LoVo (cell line): ENCODE data around the gene SH3PXD2A.
A peak's percentile ranks its signal among the peaks of the same experiment; 100 is the strongest.
"Not testable (repeated sequence)": the region's sequence is repeated elsewhere in the genome, so short reads cannot be mapped to it uniquely, and the experiment has no call there.

Experiments used
- DNase-seq: peaks from one replicate; pipeline ENCODE4 v3.0.0-alpha.2; 2016; ENCODE audit warnings: low spot score

SH3PXD2A gene

DNA sequence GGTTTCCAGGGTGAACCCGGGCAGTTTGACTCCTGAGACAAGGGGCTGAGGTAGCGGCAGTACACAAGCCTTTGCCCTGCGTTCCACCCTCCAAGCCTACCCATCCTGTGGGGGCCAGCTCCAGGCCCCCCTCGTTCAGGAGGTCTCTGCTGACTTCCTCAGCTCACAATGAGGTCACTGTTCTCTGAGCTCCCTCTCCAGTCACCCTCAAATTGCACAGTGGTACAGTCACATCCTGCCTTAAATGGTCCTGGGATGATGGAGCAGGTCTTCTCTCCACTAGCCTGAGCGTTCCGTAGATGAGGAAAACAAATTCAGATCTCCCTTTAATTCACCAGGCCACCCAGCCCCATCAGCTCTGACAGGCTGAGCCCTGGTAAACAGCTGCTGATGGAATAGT is 90.2 kb downstream of the SH3PXD2A start:
- DNase-seq: no peak

DNA sequence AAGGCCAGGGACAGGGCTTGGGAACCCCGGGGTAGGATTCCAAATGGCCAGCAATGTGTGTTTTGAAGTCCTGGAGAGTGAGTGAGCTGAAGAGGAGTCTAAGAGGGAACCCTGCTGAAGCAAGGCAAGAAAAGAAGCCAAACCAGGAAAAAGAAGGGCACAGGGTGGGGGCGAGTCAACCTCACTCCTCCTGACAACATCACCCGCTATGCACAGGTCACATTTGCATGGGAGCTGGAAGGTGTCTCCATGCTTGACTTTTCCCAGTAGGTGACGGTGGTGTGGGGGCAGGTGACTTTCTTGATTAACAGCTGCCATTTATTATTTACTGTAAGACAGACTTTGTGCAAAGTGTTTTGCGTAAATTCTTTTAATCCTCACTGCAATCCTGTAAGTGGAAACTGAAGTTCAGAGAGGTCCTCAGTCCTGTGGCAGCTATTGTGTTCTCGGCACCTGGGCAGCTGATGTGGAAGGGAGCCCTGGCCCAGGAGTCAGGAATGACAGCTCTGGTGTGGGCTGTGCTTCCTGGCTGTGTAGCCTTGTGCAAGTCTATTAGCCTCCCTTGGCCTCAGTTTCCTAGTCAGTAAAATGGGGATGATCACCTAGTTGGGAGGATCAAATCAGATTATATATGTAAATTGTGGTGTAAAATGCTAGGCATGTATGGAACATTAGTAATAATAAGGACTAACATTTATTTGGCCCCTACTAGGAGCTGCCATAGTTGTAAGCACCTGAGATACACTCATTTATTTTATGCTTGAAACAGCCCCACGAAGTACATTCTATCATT is 90.9 kb downstream of the SH3PXD2A start:
- no peak for DNase-seq

- no peak for DNase-seq
Measured at GRCh38 chr10:103763374-103764202, 91.8 kb downstream of the SH3PXD2A start.

- no peak for DNase-seq
Measured at GRCh38 chr10:103762916-103763315, 92.5 kb downstream of the SH3PXD2A start.

GRCh38 chr10:103762162-103762561 is 93.2 kb downstream of the SH3PXD2A start:
- no peak for DNase-seq

DNA sequence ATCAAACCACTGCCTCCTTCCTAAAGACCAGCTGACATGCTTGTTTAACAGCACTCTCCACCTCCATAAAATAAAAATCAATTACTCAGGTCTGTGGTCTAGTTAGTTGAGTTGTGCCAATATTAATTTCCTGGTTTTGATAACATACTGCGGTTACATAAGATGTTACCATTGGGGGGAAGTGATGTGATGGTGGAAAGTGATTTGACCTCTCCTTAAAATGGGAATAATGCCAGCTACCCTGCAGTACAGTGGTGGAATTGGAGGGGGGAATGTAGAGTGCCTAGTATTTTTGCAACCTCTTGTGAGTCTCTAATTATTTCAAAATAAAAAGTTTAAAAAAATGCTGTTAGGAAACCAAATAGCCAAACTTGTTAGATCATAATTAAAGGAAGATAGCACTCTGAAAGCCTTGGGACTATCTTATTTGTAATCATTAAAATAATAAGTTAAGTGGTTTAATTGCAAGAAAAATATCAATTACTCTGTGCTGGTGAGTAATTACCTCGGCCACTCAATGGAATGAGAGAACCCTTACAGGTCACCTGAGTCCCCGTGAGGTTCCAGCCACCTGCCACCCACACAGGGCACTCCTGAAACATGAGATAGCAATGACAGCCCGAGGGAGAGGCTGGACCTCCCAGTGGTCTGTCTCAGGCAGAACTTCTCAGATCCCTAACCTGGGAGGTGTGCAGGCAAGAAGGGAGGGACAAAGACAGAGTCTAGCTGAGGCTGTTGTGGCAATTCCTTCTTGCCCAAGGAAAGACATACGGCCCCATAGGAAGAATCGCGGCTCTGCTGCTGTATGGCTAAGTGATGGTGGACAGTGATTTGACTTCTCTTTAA is 94.1 kb downstream of the SH3PXD2A start:
- no peak for DNase-seq

DNA sequence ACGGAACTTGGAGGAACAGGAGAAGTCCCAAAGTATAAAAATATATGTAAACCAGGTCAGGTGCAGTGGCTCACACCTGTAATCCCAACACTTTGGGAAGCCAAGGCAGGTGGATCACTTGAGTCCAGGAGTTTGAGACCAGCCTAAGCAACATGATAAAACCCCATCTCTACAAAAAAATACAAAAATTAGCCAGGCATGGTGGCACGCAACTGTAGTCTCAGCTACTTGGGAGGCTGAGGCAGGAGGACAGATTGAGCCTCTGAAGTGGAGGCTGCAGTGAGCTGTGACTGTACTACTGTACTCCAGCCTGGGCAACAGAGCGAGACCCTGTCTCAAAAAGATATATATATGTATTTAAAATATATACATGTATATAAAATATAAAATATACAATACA is 95.1 kb downstream of the SH3PXD2A start:
- not testable (repeated sequence) for DNase-seq

- DNase-seq: no peak
Measured at GRCh38 chr10:103759100-103759781, 96.1 kb downstream of the SH3PXD2A start.

GRCh38 chr10:103758294-103758681 is 97.1 kb downstream of the SH3PXD2A start:
- no peak for DNase-seq

GRCh38 chr10:103757531-103758293 is 97.7 kb downstream of the SH3PXD2A start:
- no peak for DNase-seq

- DNase-seq: no peak
Measured at GRCh38 chr10:103756277-103756869, 99.0 kb downstream of the SH3PXD2A start.

- no peak for DNase-seq
Measured at GRCh38 chr10:103752680-103753248, 102.6 kb downstream of the SH3PXD2A start.

DNA sequence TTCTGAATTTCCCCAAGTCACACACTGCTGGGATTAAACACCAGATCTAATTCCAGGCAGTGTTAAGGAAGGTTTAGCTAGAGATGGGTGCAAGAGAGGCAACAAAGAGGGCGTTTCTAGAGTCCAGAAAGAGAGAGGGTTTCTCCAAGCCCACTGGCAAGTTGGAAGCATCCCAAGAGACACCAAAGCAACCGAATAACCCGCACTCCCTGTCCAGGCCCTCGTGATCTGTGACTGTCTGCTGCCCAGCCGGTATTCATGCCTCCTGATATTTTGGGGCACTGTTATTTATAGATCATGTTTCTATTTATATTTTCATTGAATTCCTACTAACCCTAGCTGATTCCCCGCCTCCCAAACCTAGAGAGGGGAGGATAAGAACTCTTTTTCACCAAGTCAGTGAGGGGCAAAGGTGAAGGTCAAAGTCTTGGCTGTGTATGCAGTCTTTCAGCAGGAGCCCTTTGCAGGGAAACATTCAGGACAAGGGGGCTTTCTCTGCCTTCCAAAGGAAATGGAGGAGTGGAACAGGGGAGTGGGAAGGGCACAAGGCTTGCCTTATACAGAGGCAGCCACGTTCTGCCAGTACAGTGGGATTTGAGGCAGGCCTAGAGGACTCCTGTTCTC is 103.6 kb downstream of the SH3PXD2A start:
- no peak for DNase-seq

- DNase-seq: no peak
Measured at GRCh38 chr10:103750836-103751235, 104.5 kb downstream of the SH3PXD2A start.

GRCh38 chr10:103749779-103750178 is 105.6 kb downstream of the SH3PXD2A start:
- DNase-seq: no peak

DNA sequence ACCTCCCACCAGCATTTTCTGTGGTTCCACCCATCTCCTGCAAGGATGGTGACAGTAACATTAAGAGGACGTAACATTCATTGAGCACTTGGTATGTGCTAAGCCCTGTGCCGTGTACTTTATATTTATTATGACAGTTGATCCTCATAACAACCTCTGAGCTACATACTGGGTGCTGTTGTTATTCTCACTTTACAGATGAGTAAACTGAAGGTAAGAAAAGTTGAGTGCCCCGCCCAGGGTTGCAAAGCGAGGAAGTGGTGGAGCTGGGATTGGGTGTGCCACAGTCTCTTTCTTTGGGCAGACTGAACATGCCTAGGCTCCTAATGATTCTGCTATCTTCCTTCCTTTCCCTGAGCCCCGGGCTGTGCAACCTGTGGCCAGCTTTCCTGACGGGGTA is 107.4 kb downstream of the SH3PXD2A start:
- DNase-seq: peak; percentile 56

GRCh38 chr10:103747193-103747865 is 108.0 kb downstream of the SH3PXD2A start:
- DNase-seq: peak; percentile 6

DNA sequence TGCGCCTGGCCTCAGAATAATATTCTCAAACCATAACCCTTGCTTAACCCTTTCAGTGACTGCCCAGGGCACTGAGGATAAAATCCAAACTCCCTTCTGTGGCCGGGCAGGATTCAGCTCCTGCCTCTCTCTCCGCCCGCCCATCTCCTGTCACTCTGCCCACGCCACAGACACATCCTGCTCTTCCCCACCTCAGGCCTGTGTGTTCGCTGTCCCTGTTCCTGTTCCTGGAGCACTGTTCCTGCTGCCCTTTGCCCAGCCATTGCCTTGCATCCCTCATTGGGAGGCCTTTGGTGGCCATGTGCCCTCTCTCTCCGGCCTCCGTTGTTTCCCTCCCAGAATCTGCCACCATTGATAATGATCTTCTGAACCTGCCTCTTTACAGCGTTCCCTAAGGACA is 108.8 kb downstream of the SH3PXD2A start:
- DNase-seq: no peak
